ENCODE results near the gene CDO1. TPM values are rescaled to one million over a fixed set of nuclear protein-coding genes. Genes with fewer than 3 reads are reported as not detected.

The CDO1 gene
- total and polyA plus RNA-seq, 9 of the 15 experiments (the other 6 are each of a cell fraction or from before 2014, with no cell fraction given) = 0.16 to 0.22 TPM; not detected in 7

DNA sequence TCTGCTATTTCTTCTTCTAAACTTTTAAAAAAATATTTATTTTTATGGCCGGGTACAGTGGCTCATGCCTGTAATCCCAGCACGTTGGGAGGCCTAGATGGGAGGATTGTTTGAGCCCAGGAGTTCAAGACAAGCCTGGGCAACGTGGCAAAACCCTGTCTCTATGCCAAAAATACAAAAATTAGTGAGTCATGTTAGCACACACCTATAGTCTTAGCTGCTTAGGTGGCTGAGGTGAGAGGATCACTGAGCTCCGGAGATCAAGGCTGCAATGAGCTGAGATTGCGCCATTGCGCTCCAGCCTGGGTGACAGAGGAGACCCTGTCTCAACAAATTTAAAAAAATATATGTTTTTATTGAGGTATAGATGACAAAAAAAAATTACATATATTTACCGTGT lies 30.8 kb upstream of the CDO1 start:
- WGBS (ENCODE audit: insufficient coverage, low coverage, missing lambda C conversion rate) = 72% methylated on average over 7 of the region's 7 CpGs
- POLR2A ChIA-PET = interaction anchor here (0.6 kb wide), 1 partner anchor 11 kb away, joined by 4 read pairs; no protein-coding TSS in a partner anchor

More for the DNA sequence above, 30.8 kb upstream of the CDO1 start:
- FAIRE-seq = no peak
- Histone ChIP-seq H3K36me3 (ENCODE audit: control insufficient read depth, insufficient read depth, low read length) (no peaks in the 10 kb centered on the region), H3K79me2 (ENCODE audit: control insufficient read depth, insufficient read depth, low read length) (peaks cover 77% of the 10 kb centered on the region), H3K9me1 (ENCODE audit: control insufficient read depth, insufficient read depth, low read length) (no peaks in the 10 kb centered on the region), H3K9me3 (replicated peaks; ENCODE audit: control insufficient read depth, insufficient read depth, low read depth, low read length) (no peaks in the 10 kb centered on the region), H3K9ac (ENCODE audit: insufficient read depth in 1 of 2, low read depth in 2 of 2, low read length in 2 of 2) (no peak overlapping the region), H3K4me2 (ENCODE audit: insufficient read depth, low read length) (no peak overlapping the region), H4K20me1 (replicated peaks; ENCODE audit: control insufficient read depth, insufficient read depth, low read length) (0 out of 2 replicates have a peak, but pooled peaks cover 4% of the 10 kb centered on the region), H3K27ac (ENCODE audit: extremely low read depth, low read depth, low read length) (no peak overlapping the region), H3K4me3 (no peak overlapping the region), H3K4me1 (replicated peaks in 1 of 2; ENCODE audit: control insufficient read depth in 2 of 2, insufficient read depth in 2 of 2, low read length in 2 of 2) (peaks cover 1 to 7% of the 10 kb centered on the region in 2 experiments; a peak in 2 of 5 replicates), H3K27me3 (ENCODE audit: control insufficient read depth in 2 of 2, insufficient read depth in 2 of 2, low read length in 2 of 2) (no peaks in the 10 kb centered on the region), H2AFZ (ENCODE audit: low read depth, low read length) (no peak overlapping the region)
- CTCF ChIA-PET (ENCODE audit: low intra/inter-chr PET ratio) = no interaction called here
- ATAC-seq = no peak
- no peak for DNase-seq (ENCODE audit: extremely low read depth in 1 of 4, low spot score in 3 of 4)
- intact Hi-C loops (cut with micrococcal nuclease) (loop anchor here (10.0 kb wide), 1 partner anchor 542 kb away; no protein-coding TSS in a partner anchor), in situ Hi-C loops (cut with MboI) (no loop called here)
- TF ChIP-seq, protein P1, sequence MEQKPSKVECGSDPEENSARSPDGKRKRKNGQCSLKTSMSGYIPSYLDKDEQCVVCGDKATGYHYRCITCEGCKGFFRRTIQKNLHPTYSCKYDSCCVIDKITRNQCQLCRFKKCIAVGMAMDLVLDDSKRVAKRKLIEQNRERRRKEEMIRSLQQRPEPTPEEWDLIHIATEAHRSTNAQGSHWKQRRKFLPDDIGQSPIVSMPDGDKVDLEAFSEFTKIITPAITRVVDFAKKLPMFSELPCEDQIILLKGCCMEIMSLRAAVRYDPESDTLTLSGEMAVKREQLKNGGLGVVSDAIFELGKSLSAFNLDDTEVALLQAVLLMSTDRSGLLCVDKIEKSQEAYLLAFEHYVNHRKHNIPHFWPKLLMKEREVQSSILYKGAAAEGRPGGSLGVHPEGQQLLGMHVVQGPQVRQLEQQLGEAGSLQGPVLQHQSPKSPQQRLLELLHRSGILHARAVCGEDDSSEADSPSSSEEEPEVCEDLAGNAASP (IDR thresholded peaks at IDR 0.05) = no peak
- TF ChIP-seq SAFB2 (IDR thresholded peaks at IDR 0.05; ENCODE audit: borderline replicate concordance, low read depth, low read length, severe bottlenecking) (no peak), SMARCA5 (IDR thresholded peaks at IDR 0.05) (no peak), PYGO2 (tag; IDR thresholded peaks at IDR 0.05) (no peak)
- TF ChIP-seq, protein P2, sequence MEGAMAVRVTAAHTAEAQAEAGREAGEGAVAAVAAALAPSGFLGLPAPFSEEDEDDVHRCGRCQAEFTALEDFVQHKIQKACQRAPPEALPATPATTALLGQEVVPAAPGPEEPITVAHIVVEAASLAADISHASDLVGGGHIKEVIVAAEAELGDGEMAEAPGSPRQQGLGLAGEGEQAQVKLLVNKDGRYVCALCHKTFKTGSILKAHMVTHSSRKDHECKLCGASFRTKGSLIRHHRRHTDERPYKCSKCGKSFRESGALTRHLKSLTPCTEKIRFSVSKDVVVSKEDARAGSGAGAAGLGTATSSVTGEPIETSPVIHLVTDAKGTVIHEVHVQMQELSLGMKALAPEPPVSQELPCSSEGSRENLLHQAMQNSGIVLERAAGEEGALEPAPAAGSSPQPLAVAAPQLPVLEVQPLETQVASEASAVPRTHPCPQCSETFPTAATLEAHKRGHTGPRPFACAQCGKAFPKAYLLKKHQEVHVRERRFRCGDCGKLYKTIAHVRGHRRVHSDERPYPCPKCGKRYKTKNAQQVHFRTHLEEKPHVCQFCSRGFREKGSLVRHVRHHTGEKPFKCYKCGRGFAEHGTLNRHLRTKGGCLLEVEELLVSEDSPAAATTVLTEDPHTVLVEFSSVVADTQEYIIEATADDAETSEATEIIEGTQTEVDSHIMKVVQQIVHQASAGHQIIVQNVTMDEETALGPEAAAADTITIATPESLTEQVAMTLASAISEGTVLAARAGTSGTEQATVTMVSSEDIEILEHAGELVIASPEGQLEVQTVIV (CRISPR knock-in tag; IDR thresholded peaks at IDR 0.05; ENCODE audit: borderline replicate concordance) = no peak
- BruUV-seq (replicated peaks) = no TSS peak
